HEK293 (cell line): ENCODE data around the gene APBB2.

ENCODE experiments used
- CTCF ChIP-seq: fragments of 450-650 bp; formaldehyde crosslinking; IDR thresholded peaks from 2 replicates; pipeline ENCODE4 v1.5.1; 2016; ENCODE audit warnings: missing biosample characterization, missing genetic modification characterization
- PBX3 ChIP-seq: sonication (generic); formaldehyde crosslinking; IDR thresholded peaks from 2 replicates; pipeline ENCODE4 v1.8.1; 2022; ENCODE audit warnings: mild to moderate bottlenecking, moderate library complexity, missing genetic modification reagents
- SALL2 ChIP-seq: fragments of 450-650 bp; formaldehyde crosslinking; IDR thresholded peaks from 2 replicates; pipeline ENCODE4 v1.5.0; 2017; ENCODE audit warnings: missing biosample characterization, mild to moderate bottlenecking, missing genetic modification characterization, borderline replicate concordance
- TCF7L2 ChIP-seq: IDR thresholded peaks from 2 replicates; pipeline ENCODE4 v1.6.1; 2011; ENCODE audit warnings: low read depth, mild to moderate bottlenecking, inconsistent platforms, low read length, moderate library complexity, borderline replicate concordance
- YY1 ChIP-seq: fragments of 450-650 bp; formaldehyde crosslinking; IDR thresholded peaks from 2 replicates; pipeline ENCODE4 v1.5.1; 2018; ENCODE audit warnings: missing biosample characterization, missing genetic modification characterization
- YY2 ChIP-seq: fragments of 450-650 bp; formaldehyde crosslinking; IDR thresholded peaks from 2 replicates; pipeline ENCODE4 v1.5.1; 2016; ENCODE audit warnings: missing biosample characterization, missing genetic modification characterization
- ZBTB11 ChIP-seq: fragments of 450-650 bp; formaldehyde crosslinking; conservative IDR thresholded peaks from 2 replicates; pipeline ENCODE4 v1.5.1; 2016; ENCODE audit warnings: low read depth, missing biosample characterization, missing genetic modification characterization
- ZBTB48 ChIP-seq: fragments of 450-650 bp; formaldehyde crosslinking; IDR thresholded peaks from 2 replicates; pipeline ENCODE4 v1.5.1; 2016; ENCODE audit warnings: missing biosample characterization, missing genetic modification characterization
- ZBTB8A ChIP-seq: fragments of 450-650 bp; formaldehyde crosslinking; IDR thresholded peaks from 2 replicates; pipeline ENCODE4 v1.5.1; 2016; ENCODE audit warnings: missing biosample characterization, missing genetic modification characterization
- ZNF132 ChIP-seq: fragments of 450-650 bp; formaldehyde crosslinking; IDR thresholded peaks from 2 replicates; pipeline ENCODE4 v1.5.1; 2017; ENCODE audit warnings: missing biosample characterization, missing genetic modification characterization, borderline replicate concordance
- ZNF274 ChIP-seq, 2 experiments: fragments of 200-500 bp in 1 of 2; fragments of 450-650 bp in 1 of 2; sonication (Bioruptor generic) in 1 of 2; formaldehyde crosslinking in 1 of 2; IDR thresholded peaks; 2 replicates each; pipeline versions ENCODE4 v1.5.1 to v1.6.1; 2014 to 2016; ENCODE audit warnings: borderline replicate concordance in 1 of 2, inconsistent platforms in 1 of 2, low read length in 1 of 2, missing biosample characterization in 1 of 2, missing genetic modification characterization in 1 of 2
- ZNF621 ChIP-seq: fragments of 450-650 bp; formaldehyde crosslinking; IDR thresholded peaks from 2 replicates; pipeline ENCODE4 v1.5.1; 2017; ENCODE audit warnings: missing biosample characterization, missing genetic modification characterization
- ZNF701 ChIP-seq: fragments of 450-650 bp; formaldehyde crosslinking; IDR thresholded peaks from 2 replicates; pipeline ENCODE4 v1.5.1; 2016; ENCODE audit warnings: missing biosample characterization, missing genetic modification characterization

GRCh38 chr4:40953283-40954087 lies 260.9 kb downstream of the APBB2 start:
- no peak for TF ChIP-seq YY1 (tag by site-specific recombination)
- TF ChIP-seq ZNF701 (tag by site-specific recombination), result no peak
- no peak for TF ChIP-seq ZBTB8A
- no peak for TF ChIP-seq ZBTB48
- TF ChIP-seq ZNF274 (IDR thresholded peaks at IDR 0.05; ENCODE audit: low read length), result no peak
- TF ChIP-seq ZNF274 (tag by site-specific recombination; IDR thresholded peaks at IDR 0.05; ENCODE audit: borderline replicate concordance), result no peak
- no peak for TF ChIP-seq CTCF (tag by site-specific recombination)
- no peak for TF ChIP-seq PBX3 (CRISPR knock-in tag)
- no peak for TF ChIP-seq ZNF621 (tag by site-specific recombination)
- TF ChIP-seq ZBTB11, result no peak
- no peak for TF ChIP-seq SALL2 (tag by site-specific recombination)
- TF ChIP-seq YY2 (tag by site-specific recombination), result no peak
- no peak for TF ChIP-seq ZNF132 (tag by site-specific recombination)
- no peak for TF ChIP-seq TCF7L2
